Activated T-cell treated with anti-CD3 and anti-CD28 coated beads, Interleukin-2, amount 50 U/mL, for 48 hours (primary cell): ENCODE data around the gene IPO8.
"Not testable (repeated sequence)": the region's sequence is repeated elsewhere in the genome, so short reads cannot be mapped to it uniquely, and the experiment has no call there.

Experiments
- DNase-seq, 2 experiments: peaks; one replicate each; pipeline ENCODE4 v3.0.0-alpha.2; 2020

IPO8 gene

GRCh38 chr12:30603129-30603528 lies 92.5 kb downstream of the IPO8 start:
- DNase-seq = no peak

DNA sequence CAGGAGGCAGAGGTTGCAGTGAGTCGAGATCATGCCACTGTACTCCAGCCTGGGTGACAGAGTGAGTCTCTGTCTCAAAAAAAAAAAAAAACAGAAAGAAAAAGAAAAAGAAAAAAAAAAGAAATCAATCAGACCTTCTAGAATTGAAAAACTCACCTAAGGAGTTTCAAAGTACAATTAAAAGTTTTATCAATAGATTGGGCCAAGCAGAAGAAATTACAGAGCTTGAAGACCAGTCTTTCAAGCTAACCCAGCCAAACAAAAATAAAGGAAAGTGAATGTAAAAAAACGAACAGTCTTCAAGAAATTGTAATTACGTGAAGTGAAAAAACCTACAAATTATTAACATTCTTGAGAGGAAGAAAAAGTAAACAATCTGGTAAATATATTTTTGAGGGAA lies 93.0 kb downstream of the IPO8 start:
- no peak for DNase-seq

GRCh38 chr12:30599608-30600007 lies 96.1 kb downstream of the IPO8 start:
- DNase-seq = no peak

DNA sequence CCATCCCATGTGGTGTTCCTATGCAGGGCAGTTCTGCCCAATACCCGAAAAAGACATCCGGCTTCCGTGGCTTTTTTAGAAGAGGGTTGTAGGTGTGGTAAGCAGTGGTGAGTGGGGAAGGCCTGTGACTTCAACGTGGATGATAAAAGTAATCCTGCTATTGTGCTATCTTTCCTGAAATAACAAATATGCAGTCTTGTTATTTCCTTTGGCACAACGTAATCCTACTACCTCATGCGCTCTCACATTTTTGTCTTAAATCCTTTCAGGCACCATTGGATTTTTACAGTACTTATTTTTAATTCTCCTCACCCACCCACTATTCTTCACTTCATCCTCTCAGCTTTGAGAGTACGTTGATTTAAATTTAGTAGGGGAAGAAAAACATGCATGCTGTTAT lies 96.8 kb downstream of the IPO8 start:
- DNase-seq = no peak

DNA sequence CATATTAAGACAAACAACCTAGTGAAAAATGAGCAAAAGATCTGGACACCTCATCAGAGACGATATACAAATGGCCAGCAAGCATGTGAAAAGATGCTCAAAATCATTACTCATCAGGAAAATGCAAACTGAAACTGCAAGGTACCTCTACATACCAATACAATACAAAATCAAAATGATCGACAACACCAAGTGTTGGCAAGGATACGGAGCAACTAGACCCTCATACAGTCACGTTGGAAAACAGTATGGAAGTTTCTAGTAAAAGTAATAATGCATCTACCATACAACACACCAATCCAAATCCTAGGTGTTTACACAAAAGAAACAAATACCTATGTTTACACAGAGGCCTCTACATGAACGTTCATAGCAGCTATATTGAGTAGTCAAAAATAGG lies 99.9 kb downstream of the IPO8 start:
- no peak for DNase-seq

GRCh38 chr12:30594509-30594908 lies 101.2 kb downstream of the IPO8 start:
- DNase-seq = no peak

DNA sequence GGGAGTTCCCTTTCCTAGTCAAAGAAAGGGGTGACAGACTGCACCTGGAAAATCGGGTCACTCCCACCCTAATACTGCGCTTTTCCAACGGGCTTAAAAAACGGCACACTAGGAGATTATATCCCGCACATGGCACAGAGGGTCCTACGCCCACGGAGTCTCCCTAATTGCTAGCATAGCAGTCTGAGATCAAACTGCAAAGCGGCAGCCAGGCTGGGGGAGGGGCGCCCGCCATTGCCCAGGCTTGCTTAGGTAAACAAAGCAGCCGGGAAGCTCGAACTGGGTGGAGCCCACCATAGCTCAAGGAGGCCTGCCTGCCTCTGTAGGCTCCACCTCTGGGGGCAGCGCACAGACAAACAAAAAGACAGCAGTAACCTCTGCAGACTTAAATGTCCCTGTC lies 107.1 kb downstream of the IPO8 start:
- not testable (repeated sequence) for DNase-seq

- DNase-seq = no peak
These were observed 107.9 kb downstream of the IPO8 start for GRCh38 chr12:30587782-30588181.

DNA sequence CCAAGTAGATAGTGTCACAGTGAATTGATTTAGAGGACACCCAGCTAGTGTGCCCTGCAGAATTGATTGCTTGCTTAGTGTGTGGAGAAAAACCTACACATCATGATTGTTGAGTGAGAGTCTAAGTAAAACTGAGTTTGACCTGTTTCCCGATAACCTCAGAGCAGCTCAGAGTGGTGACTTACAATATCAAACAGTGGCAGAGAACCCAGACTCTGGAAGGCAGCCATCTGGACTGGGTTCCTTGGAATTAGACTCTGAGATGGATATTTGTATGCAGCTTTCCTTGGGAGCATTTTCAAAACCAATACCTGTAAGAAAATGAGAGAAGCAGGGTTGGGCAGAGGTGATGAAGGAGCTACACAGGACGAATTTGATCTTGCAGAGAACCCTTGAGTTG lies 109.8 kb downstream of the IPO8 start:
- no peak for DNase-seq

DNA sequence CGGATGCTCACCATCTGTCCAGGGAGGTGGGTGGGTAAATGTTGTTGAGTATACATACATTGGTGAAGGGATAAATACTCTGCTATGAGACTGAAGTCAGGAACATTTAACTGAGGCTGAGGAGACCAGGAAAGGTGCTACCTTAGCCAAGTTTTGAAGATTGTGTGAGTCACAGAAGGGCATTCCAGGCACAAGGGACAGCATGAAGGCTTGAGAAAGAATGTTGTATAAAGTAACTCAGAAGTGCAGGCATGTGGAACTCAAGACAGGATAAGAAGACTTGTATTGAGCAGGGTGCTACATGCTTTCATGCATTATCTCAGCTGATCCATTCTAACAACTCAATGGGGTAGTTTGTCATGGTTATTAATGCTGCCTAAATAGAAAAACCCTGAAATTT lies 112.7 kb downstream of the IPO8 start:
- DNase-seq = no peak

DNA sequence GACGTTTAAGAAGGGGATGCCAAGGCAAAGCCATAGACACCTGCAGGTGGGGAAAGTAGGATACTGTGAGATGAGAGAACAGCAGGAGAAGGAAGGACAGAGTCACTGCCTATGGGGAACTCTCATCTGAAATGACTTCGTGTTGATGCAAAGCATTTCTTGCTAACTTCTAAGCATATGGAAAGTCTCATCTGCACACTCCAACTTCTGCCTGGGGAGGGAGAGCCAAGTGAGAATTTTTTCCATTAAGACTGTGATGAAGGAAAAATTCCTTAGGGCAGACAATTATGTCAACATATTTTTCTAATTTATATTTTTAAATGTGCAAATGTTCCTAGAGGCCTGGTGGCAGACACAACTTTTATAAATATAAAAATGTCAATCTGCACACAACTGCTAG lies 115.3 kb downstream of the IPO8 start:
- no peak for DNase-seq
